Mammary epithelial cell (primary cell): ENCODE measurements around the gene TRMT10B.

Source experiments
- CTCF ChIP-seq, 2 donors: IDR thresholded peaks in 1 of 2; conservative IDR thresholded peaks in 1 of 2; 2 replicates each; pipeline ENCODE4 v1.5.1; 2011 to 2012; ENCODE audit warnings: inconsistent platforms in 2 of 2, low read length in 2 of 2, mild to moderate bottlenecking in 2 of 2, control low read depth in 1 of 2, low read depth in 1 of 2; ENCODE audit not compliant: insufficient read depth in 1 of 2; ENCODE audit errors: extremely low read depth in 1 of 2
- EZH2 ChIP-seq: IDR thresholded peaks from 2 replicates; pipeline ENCODE4 v1.6.1; 2012; ENCODE audit warnings: low read length, inconsistent platforms, borderline replicate concordance

GRCh38 chr9:37761511-37761910 is 7.9 kb downstream of the TRMT10B start:
- TF ChIP-seq EZH2 (no peak), CTCF (conservative IDR thresholded peaks at IDR 0.05 in 1 of 2, IDR thresholded peaks at IDR 0.05 in 1 of 2; ENCODE audit: extremely low read depth in 1 of 2, insufficient read depth in 1 of 2, low read depth in 1 of 2, low read length in 2 of 2) (no peak)
